ENCODE results near the gene FARP2.

GRCh38 chr2:241315093-241315878, 40.8 kb upstream of the FARP2 start, which contains the start of gene HDLBP:
- TF ChIP-seq CTCF (IDR thresholded peaks at IDR 0.05 in 4 of 5, conservative IDR thresholded peaks at IDR 0.05 in 1 of 5) (peak in 2 of 5 experiments; percentile 15 to 16), POLR2A (IDR thresholded peaks at IDR 0.05) (peak; percentile 90 to 93)

Data from gastrocnemius medialis (tissue), 4 donors.